Measurements from ENCODE around the gene ZNF892.
A peak's percentile ranks its signal among the peaks of the same experiment; 100 is the strongest.
"Not testable (repeated sequence)": the region's sequence is repeated elsewhere in the genome, so short reads cannot be mapped to it uniquely, and the experiment has no call there.

ZNF892 gene

DNA sequence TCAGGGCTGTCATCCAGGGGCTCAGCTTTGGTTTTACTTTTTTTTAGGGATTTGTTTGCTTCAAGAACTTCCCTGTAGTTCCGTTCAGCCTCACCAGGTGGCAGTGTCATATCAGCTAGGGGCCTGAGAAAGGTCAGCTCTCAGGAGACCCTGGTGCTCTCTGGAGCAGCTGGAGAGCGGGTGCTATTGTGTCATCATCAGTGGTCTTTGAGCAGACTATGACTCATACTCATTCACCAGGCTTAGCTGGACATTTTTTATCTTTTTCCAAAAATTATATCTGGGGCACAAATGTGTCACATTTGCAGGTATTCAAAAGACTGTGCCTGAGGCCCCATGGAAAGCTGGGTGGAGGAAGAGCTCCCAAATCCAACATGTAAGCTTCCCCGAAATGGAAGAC is 24.4 kb downstream of the ZNF892 start:
- DNase-seq = peak; percentile 66

DNA sequence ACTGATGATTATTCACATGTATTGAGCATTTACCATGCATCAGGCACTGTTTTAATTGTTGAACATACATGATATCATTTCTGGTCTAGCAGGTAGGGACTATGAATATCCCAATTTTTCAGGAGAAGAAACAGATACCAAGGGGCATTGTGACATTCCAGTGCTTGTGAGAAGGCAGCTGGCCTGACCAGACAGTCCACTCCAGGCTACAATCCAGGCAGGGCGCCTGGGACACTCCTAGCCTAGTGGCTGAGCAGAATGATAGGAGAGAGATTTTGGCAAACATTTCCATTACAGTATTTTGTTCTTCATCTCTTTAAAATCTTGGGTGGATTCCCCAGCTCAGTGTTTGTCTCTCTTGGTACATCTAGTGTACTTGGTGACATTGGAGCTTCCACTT is 24.9 kb downstream of the ZNF892 start:
- no peak for DNase-seq

DNA sequence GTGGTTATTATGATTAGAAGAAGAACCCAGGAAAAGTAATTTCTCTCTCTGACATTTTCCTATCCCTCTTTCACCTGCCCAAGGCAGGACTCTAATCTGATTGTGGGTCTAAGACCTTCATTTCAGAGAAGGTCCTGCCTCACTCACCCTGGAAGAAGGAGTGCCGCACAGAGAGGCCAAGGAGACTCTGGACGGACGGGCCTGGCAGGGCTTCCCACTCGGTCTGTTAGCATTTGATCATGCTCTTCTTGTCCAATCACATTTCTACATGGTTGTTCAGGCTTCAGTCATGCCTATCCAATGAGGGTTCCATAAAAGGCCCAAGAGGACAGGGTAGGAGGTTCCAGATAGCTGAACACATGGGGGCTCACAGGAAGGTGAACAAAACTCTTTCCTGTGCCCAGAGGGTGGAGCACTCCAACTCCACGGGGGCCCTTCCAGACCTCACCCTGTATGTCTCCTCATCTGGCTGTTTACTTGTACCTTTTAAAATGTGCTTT is 27.0 kb downstream of the ZNF892 start:
- no peak for DNase-seq

DNA sequence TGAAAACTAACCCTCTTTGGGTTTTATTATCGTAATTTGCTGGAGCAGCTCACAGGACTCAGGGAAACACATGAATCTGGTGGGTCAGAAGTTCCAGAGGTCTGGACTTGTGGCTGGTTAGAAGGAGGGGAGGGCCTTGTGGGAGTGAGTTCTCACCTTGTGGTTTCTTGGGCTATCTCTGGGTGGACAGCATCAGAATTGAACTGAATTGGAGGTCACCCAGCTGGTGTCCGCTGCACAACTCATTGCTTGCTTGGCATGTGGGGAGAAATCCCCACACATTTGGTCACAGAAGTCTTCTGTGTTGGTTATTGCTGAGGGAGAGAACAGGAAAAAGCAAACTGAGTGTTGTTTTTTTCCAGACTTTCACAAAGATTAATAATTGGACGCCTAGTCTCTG is 27.5 kb downstream of the ZNF892 start:
- no peak for DNase-seq

DNA sequence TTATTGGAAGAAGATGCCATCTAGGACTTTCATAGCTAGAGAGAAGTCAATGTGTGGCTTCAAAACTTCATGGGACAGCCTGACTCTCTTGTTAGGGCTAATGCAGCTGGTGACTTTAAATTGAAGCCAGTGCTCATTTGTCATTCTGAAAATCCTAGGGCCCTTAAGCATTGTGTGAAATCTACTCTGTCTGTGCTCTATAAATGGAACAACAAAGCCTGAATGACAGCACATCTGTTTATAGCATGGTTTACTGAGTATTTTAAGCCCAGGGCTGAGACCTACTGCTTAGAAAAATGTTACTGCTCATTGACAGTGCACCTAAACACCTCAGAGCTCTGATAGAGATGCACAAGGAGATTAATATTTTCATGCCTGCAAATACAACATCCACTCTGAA is 30.8 kb downstream of the ZNF892 start:
- DNase-seq = no peak

DNA sequence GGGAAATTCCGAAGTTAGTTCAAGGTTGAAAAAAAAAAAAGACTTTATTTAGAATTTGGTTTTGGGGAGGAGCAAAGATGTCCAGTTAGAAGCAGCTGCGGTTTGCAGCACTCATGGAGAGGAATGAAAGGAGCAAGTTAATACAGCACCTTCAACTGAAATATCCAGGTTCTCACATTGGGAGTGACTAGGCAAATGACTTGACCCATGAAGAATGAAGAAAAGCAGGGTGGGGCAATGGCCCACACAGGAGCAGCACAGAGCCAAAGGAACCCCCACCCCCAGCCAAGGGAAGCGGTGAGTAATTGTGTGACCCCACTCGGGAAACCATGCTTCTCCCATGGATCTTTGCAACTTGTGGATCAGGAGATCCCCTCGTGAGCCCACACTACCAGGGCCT is 32.8 kb downstream of the ZNF892 start:
- no peak for DNase-seq

DNA sequence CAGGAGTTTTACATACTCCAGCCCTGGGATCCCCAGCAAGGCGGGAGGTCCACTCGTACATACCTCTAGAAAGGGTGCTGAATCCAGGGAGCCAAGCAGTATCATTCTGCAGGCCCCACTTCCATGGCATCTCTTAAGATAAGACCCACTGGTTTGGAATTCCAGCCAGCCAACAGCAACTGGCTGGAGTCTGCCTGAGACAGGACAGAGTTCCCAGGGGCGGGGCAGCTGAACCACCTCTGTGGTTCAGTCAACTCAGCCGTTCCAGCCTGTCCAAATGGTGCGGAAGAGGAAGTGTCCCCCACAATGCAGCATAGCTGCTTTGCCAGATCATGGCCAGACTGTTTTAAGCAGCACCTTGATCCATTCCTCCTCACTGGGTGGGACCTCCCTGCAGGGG is 33.2 kb downstream of the ZNF892 start:
- no peak for DNase-seq

DNA sequence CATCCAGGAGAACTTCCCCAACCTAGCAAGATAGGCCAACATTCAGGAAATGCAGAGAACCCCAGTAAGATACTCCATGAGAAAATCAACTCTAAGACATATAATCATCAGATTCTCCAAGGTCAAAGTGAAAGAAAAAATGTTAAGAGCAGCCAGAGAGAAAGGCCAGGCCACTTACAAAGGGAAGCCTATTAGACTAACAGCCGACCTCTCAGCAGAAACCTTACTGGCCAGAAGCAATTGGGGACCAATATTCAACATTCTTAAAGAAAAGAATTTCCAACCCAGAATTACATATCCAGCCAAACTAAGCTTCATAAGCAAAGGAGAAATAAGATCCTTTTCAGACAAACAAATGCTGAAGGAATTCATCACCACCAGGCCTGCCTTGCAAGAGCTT is 34.8 kb downstream of the ZNF892 start:
- not testable (repeated sequence) for DNase-seq
